ENCODE results near the gene TET2. TPM values are rescaled to one million over a fixed set of nuclear protein-coding genes. Genes with fewer than 3 reads are reported as not detected.

TET2 gene
- total RNA-seq, 6 donors from 2014 or later, result 25.1 to 41.9 (median 29.7) TPM

- Histone ChIP-seq H3K27me3 (no peaks in the 10 kb centered on the region), H3K4me1 (peaks cover 32 to 50% (median 41%) of the 10 kb centered on the region in 4 donors), H3K4me3 (no peak overlapping the region), H3K27ac (peak overlapping the region in 1 of 4 donors; percentile 22), H3K9me3 (no peaks in the 10 kb centered on the region), H3K36me3 (peaks cover 0 to 4% (median 0%) of the 10 kb centered on the region in 4 donors)
- DNase-seq (no peak), ATAC-seq (ENCODE audit: low FRiP score in 2 of 2) (no peak)
- TF ChIP-seq CTCF (IDR thresholded peaks at IDR 0.05) (no peak), POLR2AphosphoS5 (IDR thresholded peaks at IDR 0.05) (no peak), POLR2A (IDR thresholded peaks at IDR 0.05) (no peak), EP300 (IDR thresholded peaks at IDR 0.05) (no peak)
Measured at GRCh38 chr4:105194328-105195231, 47.9 kb downstream of the TET2 start.

- peak; percentile 75 to 85 for ATAC-seq (ENCODE audit: low FRiP score in 2 of 2)
- no peaks in the 10 kb centered on the region for H3K36me3 ChIP-seq
- TF ChIP-seq CTCF (IDR thresholded peaks at IDR 0.05), result peak in 3 of 6 experiments; percentile 13 to 32 (median 29)
- no peak for TF ChIP-seq POLR2A (IDR thresholded peaks at IDR 0.05)
- peak overlapping the region; percentile 8 to 71 (median 33) for H3K27ac ChIP-seq
- no peaks in the 10 kb centered on the region for H3K27me3 ChIP-seq
- WGBS, 2 donors, result 32 to 49% methylated on average over 5 of the region's 5 CpGs
- no peak overlapping the region for H3K4me3 ChIP-seq
- H3K9me3 ChIP-seq, result no peaks in the 10 kb centered on the region
- H3K4me1 ChIP-seq, result peaks cover 27 to 42% (median 30%) of the 10 kb centered on the region in 4 donors
- DNase-seq, result no peak
Measured at GRCh38 chr4:105196523-105197145, 50.0 kb downstream of the TET2 start.

- no peak for DNase-seq
- TF ChIP-seq POLR2AphosphoS5 (IDR thresholded peaks at IDR 0.05), result no peak
- TF ChIP-seq CTCF (IDR thresholded peaks at IDR 0.05), result no peak
- no peak for TF ChIP-seq POLR2A (IDR thresholded peaks at IDR 0.05)
- TF ChIP-seq EP300 (IDR thresholded peaks at IDR 0.05), result no peak
- Histone ChIP-seq H3K4me3 (no peak overlapping the region), H3K27ac (peak overlapping the region in 1 of 4 donors; percentile 46), H3K9me3 (no peaks in the 10 kb centered on the region), H3K27me3 (no peaks in the 10 kb centered on the region), H3K4me1 (peaks cover 17 to 31% (median 19%) of the 10 kb centered on the region in 4 donors), H3K36me3 (no peaks in the 10 kb centered on the region)
- WGBS, 2 donors, result 81 to 85% methylated on average over 3 of the region's 3 CpGs
- no peak for ATAC-seq (ENCODE audit: low FRiP score in 2 of 2)
Measured at GRCh38 chr4:105197777-105198176, 51.1 kb downstream of the TET2 start.

GRCh38 chr4:105198541-105198940, 51.9 kb downstream of the TET2 start:
- 79 to 80% methylated on average over 2 of the region's 2 CpGs for WGBS, 2 donors
- Histone ChIP-seq H3K4me3 (no peak overlapping the region), H3K9me3 (no peaks in the 10 kb centered on the region), H3K4me1 (peaks cover 12 to 23% (median 13%) of the 10 kb centered on the region in 4 donors), H3K27ac (no peak overlapping the region), H3K36me3 (no peaks in the 10 kb centered on the region), H3K27me3 (no peaks in the 10 kb centered on the region)
- DNase-seq, result no peak
- TF ChIP-seq EP300 (IDR thresholded peaks at IDR 0.05) (no peak), CTCF (IDR thresholded peaks at IDR 0.05) (no peak), POLR2AphosphoS5 (IDR thresholded peaks at IDR 0.05) (no peak), POLR2A (IDR thresholded peaks at IDR 0.05) (no peak)
- ATAC-seq (ENCODE audit: low FRiP score in 2 of 2), result no peak
